ENCODE results near the gene GALNT14.

DNA sequence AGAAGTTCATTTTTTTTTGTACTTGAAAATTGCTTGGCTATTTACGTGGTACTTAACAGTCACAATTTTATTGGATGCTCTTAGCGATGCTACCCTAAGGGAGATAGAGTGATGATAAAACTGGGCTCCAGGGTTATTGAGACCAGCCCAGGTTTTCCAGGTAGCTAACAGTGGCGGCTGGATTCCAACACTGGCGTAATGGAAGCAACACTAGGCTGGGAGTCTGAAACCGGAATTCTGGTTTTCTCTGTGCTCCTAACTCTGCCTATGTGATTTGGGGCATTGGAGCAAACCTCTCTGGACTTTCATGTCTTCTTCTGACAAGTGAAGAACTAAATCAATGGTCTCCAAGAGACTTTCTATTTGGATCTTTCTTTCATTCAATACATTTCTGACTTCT is 9.4 kb upstream of the GALNT14 start:
- TF ChIP-seq POLR2A (IDR thresholded peaks at IDR 0.05) (no peak), CTCF (IDR thresholded peaks at IDR 0.05) (no peak)
